Small intestine (tissue), 7 donors: ENCODE measurements around the gene PCBP3. TPM values are rescaled to one million over a fixed set of nuclear protein-coding genes. Genes with fewer than 3 reads are reported as not detected.
A peak's percentile ranks its signal among the peaks of the same experiment; 100 is the strongest.
"Not testable (repeated sequence)": the region's sequence is repeated elsewhere in the genome, so short reads cannot be mapped to it uniquely, and the experiment has no call there.

ENCODE experiments used
- DNase-seq, 2 donors: peaks; one replicate each; pipeline versions ENCODE4 v3.0.0 to v3.0.0-alpha.2; 2013
- FAIRE-seq: peaks from 2 replicates; lab custom pipeline; 2012; peaks lifted over from hg19 to GRCh38; lab: Jason Lieb, UNC
- H3K27ac ChIP-seq, 3 donors: one replicate each; pipeline ENCODE4 v1.5.1; 2013; ENCODE audit warnings: low read length in 2 of 3, mild to moderate bottlenecking in 2 of 3, control low read depth in 1 of 3, inconsistent platforms in 1 of 3, low read depth in 1 of 3, moderate library complexity in 1 of 3
- H3K27me3 ChIP-seq, 3 donors: one replicate each; pipeline ENCODE4 v1.6.1; 2013; ENCODE audit warnings: low read length in 3 of 3, inconsistent platforms in 1 of 3; ENCODE audit not compliant: control insufficient read depth in 3 of 3, insufficient read depth in 3 of 3
- H3K36me3 ChIP-seq, 3 donors: one replicate each; pipeline ENCODE4 v1.6.1; 2013; ENCODE audit warnings: low read length in 3 of 3, inconsistent platforms in 1 of 3, low read depth in 1 of 3, mild to moderate bottlenecking in 1 of 3, moderate library complexity in 1 of 3; ENCODE audit not compliant: control insufficient read depth in 3 of 3, insufficient read depth in 2 of 3
- H3K4me1 ChIP-seq, 3 donors: one replicate each; pipeline ENCODE4 v1.6.1; 2013; ENCODE audit warnings: low read length in 2 of 3, inconsistent platforms in 1 of 3, low read depth in 1 of 3, mild to moderate bottlenecking in 1 of 3, moderate library complexity in 1 of 3; ENCODE audit not compliant: control insufficient read depth in 3 of 3, insufficient read depth in 2 of 3
- H3K4me3 ChIP-seq, 3 donors: one replicate each; pipeline ENCODE4 v1.5.1; 2013; ENCODE audit warnings: low read length in 3 of 3, control low read depth in 1 of 3, inconsistent platforms in 1 of 3, low read depth in 1 of 3, mild to moderate bottlenecking in 1 of 3, moderate library complexity in 1 of 3
- H3K9me3 ChIP-seq, 2 donors: one replicate each; pipeline ENCODE4 v1.6.1; 2013; ENCODE audit warnings: low read depth in 1 of 2, low read length in 1 of 2; ENCODE audit not compliant: control insufficient read depth in 2 of 2, insufficient read depth in 1 of 2
- WGBS, 3 donors: extraction: QIAGEN DNeasy Blood & Tissue Kit; methylation state at CpG; one replicate each; pipeline ENCODE4 v1.1.7; 2013; 5-methylcytosine and 5-hydroxymethylcytosine counted together
- polyA plus RNA-seq, 4 donors: library from polyadenylated mRNA; stranded (reverse) in 3 of 4; unstranded in 1 of 4; fragments of 200-250 nt in 3 of 4; fragments of 120-200 nt in 1 of 4; gene quantifications; one replicate each; pipeline versions ENCODE4 v1.2.1 to v1.2.3, GENCODE V29; 2013
- donor health status: healthy with polysubstance abuse.
- donor health status: control.
- donor health status: control.
- donor health status: Bipolar disorder and iron deficiency.
- donor health status: healthy.

PCBP3 gene
- polyA plus RNA-seq, 4 donors, result 0.81 to 8.2 (median 1.0) TPM; not detected in 1

- Histone ChIP-seq H3K36me3 (no peaks in the 10 kb centered on the region), H3K4me3 (no peak overlapping the region), H3K9me3 (peaks cover 0 to 5% of the 10 kb centered on the region in 2 donors), H3K27ac (no peak overlapping the region), H3K27me3 (no peaks in the 10 kb centered on the region), H3K4me1 (no peaks in the 10 kb centered on the region)
- DNase-seq, result no peak
- FAIRE-seq, result no peak
- 62 to 78% (median 75%) methylated on average over 6 of the region's 6 CpGs for WGBS, 3 donors
Measured at GRCh38 chr21:45600248-45600647, 43.3 kb upstream of the PCBP3 start.

- Histone ChIP-seq H3K27ac (no peak overlapping the region), H3K27me3 (no peaks in the 10 kb centered on the region), H3K4me3 (no peak overlapping the region), H3K4me1 (no peaks in the 10 kb centered on the region), H3K9me3 (peaks cover 0 to 5% of the 10 kb centered on the region in 2 donors), H3K36me3 (no peaks in the 10 kb centered on the region)
- no peak for DNase-seq
- no peak for FAIRE-seq
- WGBS, 3 donors, result 74 to 87% (median 81%) methylated on average over 10 of the region's 10 CpGs
Measured at GRCh38 chr21:45601551-45601950, 42.0 kb upstream of the PCBP3 start.

GRCh38 chr21:45602106-45602505, 41.4 kb upstream of the PCBP3 start:
- DNase-seq (no peak), FAIRE-seq (no peak)
- peaks cover 0 to 5% of the 10 kb centered on the region in 2 donors for H3K9me3 ChIP-seq
- 80 to 88% (median 81%) methylated on average over 5 of the region's 5 CpGs for WGBS, 3 donors
- no peak overlapping the region for H3K27ac ChIP-seq
- H3K27me3 ChIP-seq, result no peaks in the 10 kb centered on the region
- H3K36me3 ChIP-seq, result no peaks in the 10 kb centered on the region
- no peaks in the 10 kb centered on the region for H3K4me1 ChIP-seq
- H3K4me3 ChIP-seq, result no peak overlapping the region

DNA sequence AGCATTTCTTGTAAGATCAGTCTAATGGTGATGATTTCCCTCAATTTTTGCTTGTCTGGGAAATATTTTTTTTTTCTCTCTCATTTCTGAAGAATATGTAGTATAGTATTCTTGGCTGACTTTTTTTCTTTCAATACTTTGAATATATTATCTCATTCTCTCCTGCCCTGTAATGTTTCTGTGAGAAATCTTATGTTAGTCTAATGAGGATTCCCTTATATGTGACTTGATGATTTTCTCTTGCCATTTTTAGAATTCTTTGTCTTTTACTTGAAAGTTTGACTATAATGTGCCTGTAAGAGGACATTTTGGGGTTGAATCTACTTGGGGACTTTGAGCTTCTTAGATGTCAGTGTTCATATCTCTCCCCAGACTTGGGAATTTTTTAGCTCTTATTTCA, 40.0 kb upstream of the PCBP3 start:
- Histone ChIP-seq H3K27ac (no peak overlapping the region), H3K4me1 (no peaks in the 10 kb centered on the region), H3K36me3 (no peaks in the 10 kb centered on the region), H3K9me3 (peaks cover 0 to 5% of the 10 kb centered on the region in 2 donors), H3K27me3 (no peaks in the 10 kb centered on the region), H3K4me3 (no peak overlapping the region)
- DNase-seq (no peak), FAIRE-seq (no peak)

DNA sequence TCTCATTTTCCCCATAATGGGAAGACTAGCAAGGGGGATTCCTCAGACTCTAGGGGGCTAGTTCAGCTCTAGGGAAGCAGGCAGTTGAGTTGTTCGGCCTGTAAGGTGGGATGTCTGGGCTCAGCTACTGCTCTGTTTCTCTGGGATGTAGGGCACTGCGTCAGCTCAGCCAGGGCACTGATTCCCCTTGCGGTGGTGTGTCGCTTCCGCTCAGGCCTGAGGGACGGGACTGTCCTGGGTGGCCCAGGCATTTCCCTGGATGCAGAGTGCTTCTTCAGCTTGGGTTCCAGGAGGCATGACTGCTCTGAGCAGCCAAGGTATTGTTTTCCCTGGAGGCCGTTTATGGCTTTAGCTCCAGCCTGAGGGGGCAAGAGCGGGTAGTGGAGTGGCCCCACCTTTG, 38.8 kb upstream of the PCBP3 start:
- 92 to 100% (median 98%) methylated on average over 5 to 7 of the region's 8 CpGs for WGBS, 3 donors
- H3K4me3 ChIP-seq, H3K27me3 ChIP-seq, DNase-seq, H3K36me3 ChIP-seq, H3K9me3 ChIP-seq, FAIRE-seq, H3K4me1 ChIP-seq, H3K27ac ChIP-seq: not testable (repeated sequence)

DNA sequence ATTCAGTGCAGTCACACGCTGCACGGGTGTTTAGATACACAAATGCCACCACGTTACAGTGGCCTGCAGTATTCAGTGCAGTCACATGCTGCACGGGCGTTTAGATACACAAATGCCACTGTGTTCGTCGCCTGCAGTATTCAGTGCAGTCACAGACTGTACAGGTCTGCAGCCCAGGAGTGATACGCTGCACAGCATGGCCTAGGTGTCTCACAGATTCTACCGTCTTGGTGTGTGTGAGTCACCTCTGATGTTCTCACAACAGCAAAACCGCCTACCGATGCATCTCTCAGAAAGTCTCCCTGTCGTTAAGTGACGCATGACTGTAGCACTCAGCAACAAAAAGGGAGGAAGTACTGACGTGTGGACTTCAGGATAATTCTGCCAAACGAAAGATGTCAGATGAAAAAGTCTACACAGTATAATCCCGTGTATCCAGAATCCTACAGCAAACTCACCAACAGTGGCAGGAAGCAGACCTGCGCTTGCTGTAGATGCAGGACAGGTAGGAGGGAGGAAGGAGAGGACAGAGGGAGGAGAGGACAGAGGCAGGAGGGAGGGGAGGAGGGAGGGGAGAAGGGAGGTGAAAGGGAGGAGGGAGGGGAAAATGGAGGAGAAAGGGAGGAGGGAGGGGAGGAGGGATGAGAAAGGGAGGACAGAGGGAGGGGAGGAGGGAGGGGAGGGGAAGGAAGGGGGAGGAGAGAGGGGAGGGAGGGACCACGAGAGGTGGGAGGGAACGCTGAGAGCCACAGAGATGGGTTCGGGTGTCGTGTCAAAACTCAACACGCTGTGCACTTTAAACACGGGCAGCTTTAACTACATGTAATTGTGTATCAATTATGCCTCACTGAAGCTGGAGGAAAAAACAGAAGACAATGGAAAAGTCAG, 36.3 kb upstream of the PCBP3 start:
- FAIRE-seq (no peak), DNase-seq (peak in 1 of 2 donors; percentile 33)
- H3K4me1 ChIP-seq, result no peaks in the 10 kb centered on the region
- WGBS, 3 donors, result 65 to 75% (median 72%) methylated on average over 23 of the region's 23 CpGs
- no peak overlapping the region for H3K27ac ChIP-seq
- H3K27me3 ChIP-seq, result no peaks in the 10 kb centered on the region
- H3K36me3 ChIP-seq, result no peaks in the 10 kb centered on the region
- H3K9me3 ChIP-seq, result peaks cover 0 to 5% of the 10 kb centered on the region in 2 donors
- no peak overlapping the region for H3K4me3 ChIP-seq

DNA sequence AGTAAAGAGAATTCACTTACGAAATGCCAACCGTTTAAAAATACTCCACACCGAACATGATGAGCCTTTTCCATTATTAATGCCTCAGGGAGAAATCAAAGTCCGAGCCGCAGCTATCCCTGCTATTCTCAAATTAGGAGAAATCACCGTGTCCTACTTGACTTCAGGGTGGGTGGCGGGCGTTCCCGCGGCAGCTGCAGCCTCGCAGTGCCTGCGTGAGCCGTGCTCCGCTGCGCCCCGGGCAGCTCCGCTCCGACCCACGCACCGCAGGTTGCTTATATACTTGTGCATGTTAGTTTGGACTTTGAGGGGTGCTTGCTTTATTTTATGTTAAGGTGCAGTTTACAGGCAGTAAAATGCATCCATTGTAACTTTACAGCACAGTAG, 35.6 kb upstream of the PCBP3 start:
- Histone ChIP-seq H3K4me3 (no peak overlapping the region), H3K27ac (no peak overlapping the region), H3K4me1 (no peaks in the 10 kb centered on the region), H3K36me3 (no peaks in the 10 kb centered on the region), H3K27me3 (no peaks in the 10 kb centered on the region), H3K9me3 (peaks cover 0 to 5% of the 10 kb centered on the region in 2 donors)
- DNase-seq, result no peak
- no peak for FAIRE-seq
- WGBS, 3 donors, result 84 to 88% (median 85%) methylated on average over 20 of the region's 20 CpGs

GRCh38 chr21:45608747-45609470, 34.6 kb upstream of the PCBP3 start:
- WGBS, 3 donors, result 71 to 76% (median 73%) methylated on average over 14 to 15 of the region's 15 CpGs
- not testable (repeated sequence) for H3K9me3 ChIP-seq, DNase-seq, H3K4me3 ChIP-seq, FAIRE-seq, H3K4me1 ChIP-seq, H3K27ac ChIP-seq, H3K36me3 ChIP-seq, H3K27me3 ChIP-seq
